ENCODE data around the gene E2F7. TPM values are rescaled to one million over a fixed set of nuclear protein-coding genes. Genes with fewer than 3 reads are reported as not detected.
"Not testable (repeated sequence)": the region's sequence is repeated elsewhere in the genome, so short reads cannot be mapped to it uniquely, and the experiment has no call there.

The E2F7 gene
- total RNA-seq, 1 experiment from 2014 or later = 22.1 TPM

DNA sequence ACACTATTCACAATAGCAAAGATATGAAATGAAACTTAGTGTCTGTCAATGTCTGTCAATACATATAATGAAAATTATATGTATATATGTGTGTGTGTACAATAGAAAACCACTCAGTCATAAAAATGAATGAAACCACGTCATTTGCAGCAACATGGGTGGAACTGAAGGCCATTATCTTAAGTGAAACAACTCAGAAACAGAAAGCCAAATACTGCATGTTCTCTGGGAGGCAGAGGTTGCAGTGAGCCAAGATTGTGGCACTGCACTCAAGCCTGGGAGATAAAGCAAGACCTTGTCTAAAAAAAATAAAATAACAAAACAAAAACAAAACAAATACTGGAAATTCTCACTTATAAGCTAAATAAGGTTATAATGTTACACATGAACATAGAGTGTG, 16.7 kb upstream of the E2F7 start:
- H3K36me3 ChIP-seq = no peaks in the 10 kb centered on the region
- DNase-seq (ENCODE audit: low read depth in 1 of 2, low spot score in 2 of 2) = no peak
- H3K4me3 ChIP-seq = no peak overlapping the region
- H3K4me1 ChIP-seq (replicated peaks) = peaks cover 3% of the 10 kb centered on the region
- H3K9me3 ChIP-seq (replicated peaks) = no peaks in the 10 kb centered on the region; the same call in 1 of the 2 replicates
- no peak overlapping the region for H3K27ac ChIP-seq
- no peaks in the 10 kb centered on the region for H3K27me3 ChIP-seq (replicated peaks)

- no peaks in the 10 kb centered on the region; the same call in 1 of the 2 replicates for H3K9me3 ChIP-seq (replicated peaks)
- H3K4me3 ChIP-seq = no peak overlapping the region
- no peaks in the 10 kb centered on the region for H3K36me3 ChIP-seq
- H3K4me1 ChIP-seq (replicated peaks) = no peaks in the 10 kb centered on the region; the same call in 1 of the 2 replicates
- no peaks in the 10 kb centered on the region for H3K27me3 ChIP-seq (replicated peaks)
- no peak for DNase-seq (ENCODE audit: low read depth in 1 of 2, low spot score in 2 of 2)
- no peak overlapping the region for H3K27ac ChIP-seq
These were observed 14.3 kb upstream of the E2F7 start for GRCh38 chr12:77079631-77080030.

- Histone ChIP-seq H3K27ac (no peak overlapping the region), H3K27me3 (replicated peaks) (no peaks in the 10 kb centered on the region), H3K36me3 (no peaks in the 10 kb centered on the region), H3K4me1 (replicated peaks) (no peaks in the 10 kb centered on the region; the same call in 1 of the 2 replicates), H3K9me3 (replicated peaks) (no peaks in the 10 kb centered on the region; the same call in 1 of the 2 replicates), H3K4me3 (no peak overlapping the region)
- no peak for DNase-seq (ENCODE audit: low read depth in 1 of 2, low spot score in 2 of 2)
These were observed 12.9 kb upstream of the E2F7 start for GRCh38 chr12:77078231-77078630.

DNA sequence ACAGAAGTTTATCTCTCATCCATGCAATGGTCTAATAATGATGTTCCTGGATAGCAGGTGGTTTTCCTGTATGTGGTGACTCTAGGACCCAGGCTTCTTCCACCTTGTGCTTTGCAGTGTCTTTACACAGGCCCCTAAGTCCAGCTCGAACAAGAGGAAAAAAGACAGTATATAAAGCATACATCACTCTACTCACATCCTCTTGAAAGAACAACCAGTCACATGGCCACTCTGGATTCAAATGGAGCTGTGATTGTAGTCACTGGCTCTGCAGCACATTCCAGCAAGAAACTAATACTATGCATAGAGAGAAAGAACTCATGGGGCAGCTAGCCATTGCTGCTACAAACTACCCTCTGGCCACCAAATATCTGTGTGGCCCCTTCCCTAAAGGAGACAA, 11.5 kb upstream of the E2F7 start:
- H3K36me3 ChIP-seq = no peaks in the 10 kb centered on the region
- H3K27ac ChIP-seq = no peak overlapping the region
- no peaks in the 10 kb centered on the region; the same call in 1 of the 2 replicates for H3K9me3 ChIP-seq (replicated peaks)
- no peak for DNase-seq (ENCODE audit: low read depth in 1 of 2, low spot score in 2 of 2)
- H3K4me1 ChIP-seq (replicated peaks) = peaks cover 7% of the 10 kb centered on the region
- H3K27me3 ChIP-seq (replicated peaks) = no peaks in the 10 kb centered on the region
- no peak overlapping the region for H3K4me3 ChIP-seq

GRCh38 chr12:77073894-77074293, 8.5 kb upstream of the E2F7 start:
- H3K36me3 ChIP-seq; H3K4me3 ChIP-seq; H3K27ac ChIP-seq; H3K4me1 ChIP-seq (replicated peaks); H3K27me3 ChIP-seq (replicated peaks); DNase-seq (ENCODE audit: low read depth in 1 of 2, low spot score in 2 of 2); H3K9me3 ChIP-seq (replicated peaks): not testable (repeated sequence)

- Histone ChIP-seq H3K9me3 (replicated peaks) (no peaks in the 10 kb centered on the region), H3K27me3 (replicated peaks) (no peaks in the 10 kb centered on the region), H3K4me1 (replicated peaks) (peaks cover 7% of the 10 kb centered on the region), H3K36me3 (no peaks in the 10 kb centered on the region), H3K27ac (no peak overlapping the region), H3K4me3 (no peak overlapping the region)
- DNase-seq (ENCODE audit: low read depth in 1 of 2, low spot score in 2 of 2) = no peak
These were observed 7.6 kb upstream of the E2F7 start for GRCh38 chr12:77072833-77073495.

DNA sequence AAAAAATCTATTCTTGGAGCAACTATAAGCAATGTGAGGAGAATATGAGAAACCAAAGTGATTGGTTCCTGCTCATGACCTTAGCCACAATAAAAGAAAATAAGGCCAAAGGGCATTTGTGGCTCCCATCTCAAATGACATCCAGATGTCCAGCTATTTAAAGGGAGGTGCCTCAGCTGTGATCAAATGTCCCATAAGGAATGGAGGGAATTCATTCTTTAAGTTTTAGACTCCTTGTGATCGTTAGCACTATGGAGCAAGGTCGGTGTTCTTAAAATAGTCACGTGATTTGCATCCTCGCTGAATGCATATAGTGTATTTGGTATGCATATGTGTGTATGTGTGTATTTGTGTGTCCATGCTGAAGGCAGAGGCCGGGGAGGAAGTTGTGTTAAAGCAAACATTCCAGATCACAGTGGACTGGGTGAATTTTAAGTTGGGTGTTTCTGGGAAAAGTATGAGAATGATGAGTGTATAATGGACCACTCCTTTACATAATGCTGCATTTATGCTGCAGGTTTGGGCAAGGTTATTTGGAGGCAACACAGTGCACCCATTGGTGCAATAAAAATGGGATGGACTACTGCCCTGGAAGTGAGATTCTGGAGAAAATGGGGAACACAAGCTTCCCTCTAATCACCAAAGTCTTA, 5.6 kb upstream of the E2F7 start:
- DNase-seq (ENCODE audit: low read depth in 1 of 2, low spot score in 2 of 2) = no peak
- Histone ChIP-seq H3K27ac (no peak overlapping the region), H3K4me3 (no peak overlapping the region), H3K4me1 (replicated peaks) (peaks cover 7% of the 10 kb centered on the region), H3K36me3 (no peaks in the 10 kb centered on the region), H3K9me3 (replicated peaks) (no peaks in the 10 kb centered on the region), H3K27me3 (replicated peaks) (no peaks in the 10 kb centered on the region)

GRCh38 chr12:77070382-77070781, 5.0 kb upstream of the E2F7 start:
- Histone ChIP-seq H3K9me3 (replicated peaks) (no peaks in the 10 kb centered on the region), H3K27ac (no peak overlapping the region), H3K27me3 (replicated peaks) (no peaks in the 10 kb centered on the region), H3K36me3 (no peaks in the 10 kb centered on the region), H3K4me3 (no peak overlapping the region), H3K4me1 (replicated peaks) (peaks cover 7% of the 10 kb centered on the region)
- DNase-seq (ENCODE audit: low read depth in 1 of 2, low spot score in 2 of 2) = no peak

GRCh38 chr12:77064896-77065360, 441 bp downstream of the E2F7 start:
- H3K4me3 ChIP-seq = peak overlapping the region; percentile 75
- no peaks in the 10 kb centered on the region for H3K9me3 ChIP-seq (replicated peaks)
- no peaks in the 10 kb centered on the region for H3K27me3 ChIP-seq (replicated peaks)
- peaks cover 50% of the 10 kb centered on the region for H3K36me3 ChIP-seq
- DNase-seq (ENCODE audit: low read depth in 1 of 2, low spot score in 2 of 2) = no peak
- peak overlapping the region; percentile 80 for H3K27ac ChIP-seq
- H3K4me1 ChIP-seq (replicated peaks) = peaks cover 35% of the 10 kb centered on the region

- peak overlapping the region; percentile 80 for H3K27ac ChIP-seq
- no peaks in the 10 kb centered on the region for H3K27me3 ChIP-seq (replicated peaks)
- H3K36me3 ChIP-seq = peaks cover 68% of the 10 kb centered on the region
- H3K4me3 ChIP-seq = peak overlapping the region; percentile 75
- peaks cover 35% of the 10 kb centered on the region for H3K4me1 ChIP-seq (replicated peaks)
- peak; percentile 78 to 87 for DNase-seq (ENCODE audit: low read depth in 1 of 2, low spot score in 2 of 2)
- no peaks in the 10 kb centered on the region for H3K9me3 ChIP-seq (replicated peaks)
These were observed 2.4 kb downstream of the E2F7 start for GRCh38 chr12:77062846-77063461.

DNA sequence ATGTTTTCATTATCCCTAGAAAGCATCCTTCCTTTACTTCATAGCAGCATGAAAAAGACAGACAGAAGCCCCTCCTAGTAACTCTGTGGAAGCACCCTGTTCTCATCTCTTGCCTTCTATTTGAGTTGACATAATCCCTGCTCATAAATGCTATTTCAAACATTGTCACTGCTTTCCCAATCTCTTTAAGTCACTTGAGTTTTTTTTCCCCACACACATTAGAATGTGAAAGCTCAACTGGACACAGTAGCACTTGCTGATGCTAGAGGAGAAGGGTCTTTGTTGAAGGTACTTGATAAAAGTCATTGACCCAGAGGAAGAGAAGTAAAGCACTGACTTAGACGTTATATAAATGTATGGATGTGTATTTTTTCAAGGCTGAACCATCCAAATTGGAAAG, 3.0 kb downstream of the E2F7 start:
- H3K4me3 ChIP-seq = no peak overlapping the region; the same call in 1 of the 2 replicates
- DNase-seq (ENCODE audit: low read depth in 1 of 2, low spot score in 2 of 2) = no peak
- no peaks in the 10 kb centered on the region for H3K9me3 ChIP-seq (replicated peaks)
- no peaks in the 10 kb centered on the region for H3K27me3 ChIP-seq (replicated peaks)
- H3K4me1 ChIP-seq (replicated peaks) = peaks cover 35% of the 10 kb centered on the region
- peaks cover 74% of the 10 kb centered on the region for H3K36me3 ChIP-seq
- H3K27ac ChIP-seq = peak overlapping the region; percentile 80

DNA sequence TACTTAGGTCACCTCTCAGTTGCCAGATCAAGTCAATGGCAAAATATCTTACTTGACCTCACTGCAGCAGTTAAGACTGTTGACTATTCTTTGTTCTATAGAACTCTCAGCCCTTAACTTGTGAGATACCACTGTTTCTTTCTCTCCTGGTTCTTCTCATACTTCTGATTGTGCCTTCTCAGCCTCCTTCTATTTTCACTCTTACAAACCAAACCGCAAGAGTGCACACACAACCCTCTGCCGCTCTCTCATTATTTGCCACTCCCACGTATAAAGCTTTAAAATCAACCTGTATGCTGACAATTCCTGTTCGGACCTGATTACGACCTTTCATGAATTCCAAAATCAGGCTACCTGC, 4.5 kb downstream of the E2F7 start:
- Histone ChIP-seq H3K36me3 (peaks cover 87% of the 10 kb centered on the region), H3K9me3 (replicated peaks) (no peaks in the 10 kb centered on the region), H3K4me3 (no peak overlapping the region), H3K4me1 (replicated peaks) (peaks cover 35% of the 10 kb centered on the region), H3K27ac (no peak overlapping the region), H3K27me3 (replicated peaks) (no peaks in the 10 kb centered on the region)
- DNase-seq (ENCODE audit: low read depth in 1 of 2, low spot score in 2 of 2) = no peak

- peak in 1 of 2 experiments; percentile 3 for DNase-seq (ENCODE audit: low read depth in 1 of 2, low spot score in 2 of 2)
- Histone ChIP-seq H3K4me3 (no peak overlapping the region), H3K4me1 (replicated peaks) (peaks cover 35% of the 10 kb centered on the region), H3K27ac (no peak overlapping the region), H3K36me3 (peaks cover 92% of the 10 kb centered on the region), H3K27me3 (replicated peaks) (no peaks in the 10 kb centered on the region), H3K9me3 (replicated peaks) (no peaks in the 10 kb centered on the region)
These were observed 5.1 kb downstream of the E2F7 start for GRCh38 chr12:77060136-77060882.
